Measurements from ENCODE around the gene MCUR1. TPM values are rescaled to one million over a fixed set of nuclear protein-coding genes. Genes with fewer than 3 reads are reported as not detected.
"Not testable (repeated sequence)": the region's sequence is repeated elsewhere in the genome, so short reads cannot be mapped to it uniquely, and the experiment has no call there.

Gene MCUR1
- total RNA-seq (2014; rRNA removed) = 15.0 and 16.8 TPM in 2 replicates
- polyA plus RNA-seq (2012) = 14.7 TPM

GRCh38 chr6:13814176-13814937, at the start of gene MCUR1:
MCUR1 (minus strand) TSS chr6:13814557; CDS start chr6:13814429, 128 bp downstream.
- peak; percentile 83 for DNase-seq (ENCODE audit: low read depth)

- no peak for DNase-seq (ENCODE audit: low read depth)
Measured at GRCh38 chr6:13863699-13864155, 49.4 kb upstream of the MCUR1 start.

- DNase-seq (ENCODE audit: low read depth) = not testable (repeated sequence)
Measured at GRCh38 chr6:13860556-13861185, 46.3 kb upstream of the MCUR1 start.

GRCh38 chr6:13859871-13860555, 45.7 kb upstream of the MCUR1 start:
- DNase-seq (ENCODE audit: low read depth) = no peak

- no peak for DNase-seq (ENCODE audit: low read depth)
Measured at GRCh38 chr6:13854716-13855250, 40.4 kb upstream of the MCUR1 start.

GRCh38 chr6:13853871-13854270, 39.5 kb upstream of the MCUR1 start:
- no peak for DNase-seq (ENCODE audit: low read depth)

GRCh38 chr6:13851803-13852202, 37.4 kb upstream of the MCUR1 start:
- no peak for DNase-seq (ENCODE audit: low read depth)

GRCh38 chr6:13851330-13851729, 37.0 kb upstream of the MCUR1 start:
- DNase-seq (ENCODE audit: low read depth) = no peak

- DNase-seq (ENCODE audit: low read depth) = not testable (repeated sequence)
Measured at GRCh38 chr6:13850690-13851089, 36.3 kb upstream of the MCUR1 start.

GRCh38 chr6:13848522-13849150, 34.3 kb upstream of the MCUR1 start:
- DNase-seq (ENCODE audit: low read depth) = no peak

GRCh38 chr6:13847326-13848050, 33.1 kb upstream of the MCUR1 start:
- DNase-seq (ENCODE audit: low read depth) = no peak

- no peak for DNase-seq (ENCODE audit: low read depth)
Measured at GRCh38 chr6:13846841-13847240, 32.5 kb upstream of the MCUR1 start.

- DNase-seq (ENCODE audit: low read depth) = no peak
Measured at GRCh38 chr6:13841936-13842335, 27.6 kb upstream of the MCUR1 start.

- DNase-seq (ENCODE audit: low read depth) = no peak
Measured at GRCh38 chr6:13838616-13839015, 24.3 kb upstream of the MCUR1 start.

- DNase-seq (ENCODE audit: low read depth) = no peak
Measured at GRCh38 chr6:13836170-13836569, 21.8 kb upstream of the MCUR1 start.

GRCh38 chr6:13834790-13835189, 20.4 kb upstream of the MCUR1 start:
- DNase-seq (ENCODE audit: low read depth) = no peak

- not testable (repeated sequence) for DNase-seq (ENCODE audit: low read depth)
Measured at GRCh38 chr6:13834018-13834417, 19.7 kb upstream of the MCUR1 start.

- no peak for DNase-seq (ENCODE audit: low read depth)
Measured at GRCh38 chr6:13832778-13833177, 18.4 kb upstream of the MCUR1 start.

GRCh38 chr6:13831615-13832014, 17.3 kb upstream of the MCUR1 start:
- DNase-seq (ENCODE audit: low read depth) = no peak

- no peak for DNase-seq (ENCODE audit: low read depth)
Measured at GRCh38 chr6:13830803-13831202, 16.4 kb upstream of the MCUR1 start.

- not testable (repeated sequence) for DNase-seq (ENCODE audit: low read depth)
Measured at GRCh38 chr6:13829419-13829818, 15.1 kb upstream of the MCUR1 start.
